GM19351 (cell line): ENCODE results near the gene TMEM125.

Experiments used
- ATAC-seq: cut with Tn5 transposase; IDR thresholded peaks from one replicate; pipeline ENCODE4 v1.9.1; 2021; ENCODE audit warnings: mild to moderate bottlenecking, moderate library complexity; ENCODE audit not compliant: unreplicated experiment

The TMEM125 gene

DNA sequence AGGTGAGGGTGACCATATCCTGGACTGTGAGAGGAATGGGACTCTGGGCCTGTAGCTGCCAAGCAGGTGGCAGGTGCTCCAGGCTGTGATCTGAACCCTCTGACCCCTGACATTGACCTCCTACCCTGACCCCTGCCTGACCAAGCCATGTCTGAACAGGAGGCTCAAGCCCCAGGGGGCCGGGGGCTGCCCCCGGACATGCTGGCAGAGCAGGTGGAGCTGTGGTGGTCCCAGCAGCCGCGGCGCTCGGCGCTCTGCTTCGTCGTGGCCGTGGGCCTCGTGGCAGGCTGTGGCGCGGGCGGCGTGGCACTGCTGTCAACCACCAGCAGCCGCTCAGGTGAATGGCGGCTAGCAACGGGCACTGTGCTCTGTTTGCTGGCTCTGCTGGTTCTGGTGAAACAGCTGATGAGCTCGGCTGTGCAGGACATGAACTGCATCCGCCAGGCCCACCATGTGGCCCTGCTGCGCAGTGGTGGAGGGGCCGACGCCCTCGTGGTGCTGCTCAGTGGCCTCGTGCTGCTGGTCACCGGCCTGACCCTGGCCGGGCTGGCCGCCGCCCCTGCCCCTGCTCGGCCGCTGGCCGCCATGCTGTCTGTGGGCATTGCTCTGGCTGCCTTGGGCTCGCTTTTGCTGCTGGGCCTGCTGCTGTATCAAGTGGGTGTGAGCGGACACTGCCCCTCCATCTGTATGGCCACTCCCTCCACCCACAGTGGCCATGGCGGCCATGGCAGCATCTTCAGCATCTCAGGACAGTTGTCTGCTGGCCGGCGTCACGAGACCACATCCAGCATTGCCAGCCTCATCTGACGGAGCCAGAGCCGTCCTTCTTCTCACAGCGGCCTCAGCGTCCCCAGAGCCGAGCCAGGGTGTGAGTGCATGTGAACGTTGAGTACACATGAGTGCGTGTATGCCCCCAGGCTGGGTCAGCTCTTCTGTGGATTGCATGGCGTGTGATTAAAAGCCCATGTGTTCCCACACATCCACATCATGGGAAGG lies 3.1 kb downstream of the TMEM125 start:
- ATAC-seq = no peak

DNA sequence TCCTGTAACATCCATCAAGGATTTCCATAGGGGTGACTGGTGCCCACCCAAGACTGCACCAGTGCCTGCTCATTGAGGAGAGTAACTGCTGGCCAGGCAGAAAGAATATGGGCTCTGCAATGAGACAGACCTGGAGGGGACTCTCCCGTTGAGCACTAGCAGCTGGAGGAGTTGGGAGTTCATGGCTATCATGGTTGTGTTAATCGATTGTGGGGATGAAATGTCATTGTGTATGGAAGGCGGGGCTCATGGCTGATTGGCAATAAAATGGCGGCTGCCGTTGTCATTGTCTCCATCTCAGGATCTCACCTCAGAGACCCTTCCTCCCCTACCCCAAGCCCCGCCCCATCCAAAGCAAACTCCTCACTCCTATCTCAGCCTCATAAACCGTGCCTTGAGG lies 3.9 kb downstream of the TMEM125 start:
- ATAC-seq = no peak

DNA sequence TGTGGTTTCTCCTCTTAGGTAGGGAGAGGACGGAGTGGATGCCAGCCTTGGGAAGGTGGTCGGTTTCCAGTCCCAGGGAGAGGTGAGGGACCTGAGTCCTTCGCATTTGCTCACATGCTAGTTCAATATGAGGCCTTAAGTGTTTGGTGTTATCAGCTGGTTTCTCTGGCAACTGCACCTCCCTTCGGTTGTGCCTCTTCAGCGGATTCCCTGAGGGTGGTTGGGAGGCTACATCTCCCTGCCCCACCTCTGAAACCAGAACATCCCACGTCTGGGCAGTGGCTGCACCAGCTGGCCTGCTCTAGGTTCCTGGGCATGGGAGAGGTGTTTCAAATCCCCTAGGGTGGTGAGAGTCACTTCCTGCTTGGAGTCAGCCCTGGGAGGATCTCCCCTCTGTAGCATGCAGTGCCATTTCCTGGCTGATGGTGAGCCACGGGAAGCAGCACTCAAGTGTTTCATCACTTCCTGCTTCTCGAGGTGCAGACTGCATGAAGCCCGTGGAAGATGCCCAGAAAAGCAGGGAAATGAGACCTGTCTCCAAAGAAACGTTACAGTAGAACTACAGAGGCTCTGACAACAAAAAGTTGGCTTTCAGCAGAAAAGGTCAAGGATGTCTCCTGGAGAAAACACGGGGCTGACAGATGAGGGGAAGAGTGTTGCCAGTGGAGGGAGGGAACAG lies 4.5 kb downstream of the TMEM125 start:
- no peak for ATAC-seq

DNA sequence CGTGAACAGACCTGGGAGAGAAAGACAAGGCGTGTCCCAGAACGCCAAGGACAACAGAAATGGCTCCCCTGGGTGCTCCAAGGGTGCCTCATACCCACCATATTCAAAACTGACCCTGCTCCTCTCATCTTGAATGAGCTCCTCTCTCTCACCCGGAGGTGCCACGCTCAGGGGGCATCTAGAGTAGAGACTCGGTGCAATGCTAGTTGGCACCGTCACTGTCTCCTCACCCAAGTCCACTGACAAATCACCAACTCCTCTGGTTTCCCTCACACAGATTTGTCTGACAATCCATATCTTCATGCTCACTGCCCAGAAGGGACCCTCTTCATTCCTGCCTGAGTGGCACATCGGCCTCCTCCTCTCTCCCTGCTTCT lies 5.0 kb downstream of the TMEM125 start:
- no peak for ATAC-seq

DNA sequence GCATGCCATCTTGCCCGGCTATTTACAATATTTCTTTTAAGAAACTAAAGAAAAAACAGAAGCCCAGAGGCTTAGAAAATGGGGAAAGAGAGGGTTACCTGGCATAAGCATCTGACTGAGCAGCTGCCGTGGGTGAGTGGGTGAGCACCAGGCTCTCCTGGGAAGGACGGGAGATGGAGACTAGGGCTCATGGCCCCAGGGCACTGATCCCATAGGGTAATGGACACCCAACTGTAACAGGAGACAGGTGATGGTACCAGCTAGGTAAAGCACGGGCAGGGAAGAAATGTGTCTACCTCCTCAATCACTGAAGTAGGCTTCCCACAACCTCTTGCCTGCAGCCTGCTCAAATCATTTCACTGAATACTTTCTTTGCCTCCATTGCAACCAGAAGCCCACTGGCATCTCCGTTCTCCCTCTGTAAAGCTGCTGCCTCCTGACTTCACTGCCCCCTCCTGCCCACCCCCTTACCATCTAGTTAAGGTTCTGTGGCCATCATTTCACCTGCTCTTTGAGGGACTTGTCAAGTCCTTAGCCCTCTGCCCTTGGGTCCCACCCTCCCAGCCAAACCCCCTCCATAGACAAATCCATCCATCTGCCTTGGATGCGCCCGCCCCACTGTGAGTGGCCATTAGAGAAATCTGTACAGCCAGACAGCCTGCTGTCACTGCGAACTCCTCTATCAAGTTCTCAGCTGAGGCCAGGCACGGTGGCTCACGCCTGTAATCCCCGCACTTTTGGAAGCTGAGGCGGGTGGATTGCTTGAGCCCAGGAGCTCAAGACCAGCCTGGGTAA lies 6.2 kb downstream of the TMEM125 start:
- no peak for ATAC-seq

DNA sequence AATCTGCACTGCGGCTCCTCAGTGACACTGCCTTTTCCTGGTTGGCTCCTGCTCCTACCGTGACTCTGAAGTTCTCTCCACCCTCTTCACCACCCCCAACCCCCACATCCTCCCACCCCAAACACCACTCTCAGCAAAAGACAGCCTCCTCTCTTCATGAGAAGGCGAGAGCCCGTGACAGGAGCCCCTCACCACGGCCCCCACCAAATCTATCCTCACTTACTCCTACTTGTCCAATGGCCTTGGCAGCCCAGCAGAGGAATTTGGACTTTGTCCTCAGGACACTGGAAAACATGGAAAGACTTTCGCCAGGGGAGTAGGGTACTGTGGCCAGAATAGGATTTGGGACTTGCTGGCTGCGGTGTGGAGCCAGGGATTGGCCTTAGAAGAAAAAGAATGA lies 6.9 kb downstream of the TMEM125 start:
- no peak for ATAC-seq

DNA sequence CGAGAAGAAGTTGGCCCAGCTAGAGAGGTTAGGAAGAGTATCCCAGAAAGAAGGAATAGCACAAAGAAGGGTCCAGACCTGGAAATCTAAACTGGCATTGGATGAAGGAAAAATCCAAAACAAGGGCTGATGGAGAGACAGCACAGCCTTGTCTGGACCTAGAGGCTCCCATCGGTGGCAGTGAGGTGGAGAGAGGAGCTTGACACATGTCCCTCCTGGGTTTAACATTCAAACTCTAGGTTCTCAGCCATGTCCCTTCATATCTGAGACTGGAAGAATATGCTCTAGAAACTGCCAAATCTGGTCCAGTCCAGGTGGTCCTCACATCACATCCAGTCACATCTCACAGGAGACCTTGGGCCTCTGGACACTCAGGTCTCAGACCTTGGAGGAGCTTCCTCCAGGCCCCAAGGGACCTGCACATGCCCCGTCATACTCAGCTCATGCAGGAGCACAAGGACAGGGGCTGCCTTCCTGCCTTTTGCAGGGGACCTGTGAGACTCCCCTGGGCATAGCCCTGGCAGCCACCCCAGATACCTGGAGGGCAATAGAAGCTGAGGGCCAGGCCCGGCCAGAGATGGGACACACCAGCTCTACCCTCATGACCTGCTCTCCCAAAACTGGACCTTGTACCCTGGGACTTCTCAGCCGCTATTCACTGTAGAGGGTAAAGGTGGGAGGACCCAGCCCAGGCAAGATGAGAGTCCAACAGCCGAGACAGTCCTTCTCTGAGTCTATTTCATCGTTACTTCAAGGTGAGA lies 7.5 kb downstream of the TMEM125 start:
- ATAC-seq = no peak

DNA sequence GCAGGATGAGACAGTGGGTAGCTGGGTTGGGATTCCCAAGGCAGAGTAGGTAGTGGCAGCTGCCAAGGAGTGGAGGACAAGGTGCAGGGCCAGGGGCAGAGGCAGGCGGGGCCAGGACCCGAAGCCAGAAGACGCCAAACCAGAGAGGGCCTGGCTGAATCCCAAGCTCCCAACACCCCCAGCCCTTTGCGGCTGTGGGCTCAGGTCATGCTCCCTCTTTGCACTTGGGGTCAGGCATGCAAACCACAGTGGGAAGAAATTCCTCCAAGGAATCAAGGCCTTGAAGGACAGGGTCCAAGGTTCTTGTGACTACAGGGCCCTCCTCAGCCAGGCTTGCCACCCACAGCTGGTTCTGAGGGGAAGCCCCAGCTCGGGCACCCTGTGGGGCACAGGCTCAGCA lies 9.4 kb downstream of the TMEM125 start:
- no peak for ATAC-seq

DNA sequence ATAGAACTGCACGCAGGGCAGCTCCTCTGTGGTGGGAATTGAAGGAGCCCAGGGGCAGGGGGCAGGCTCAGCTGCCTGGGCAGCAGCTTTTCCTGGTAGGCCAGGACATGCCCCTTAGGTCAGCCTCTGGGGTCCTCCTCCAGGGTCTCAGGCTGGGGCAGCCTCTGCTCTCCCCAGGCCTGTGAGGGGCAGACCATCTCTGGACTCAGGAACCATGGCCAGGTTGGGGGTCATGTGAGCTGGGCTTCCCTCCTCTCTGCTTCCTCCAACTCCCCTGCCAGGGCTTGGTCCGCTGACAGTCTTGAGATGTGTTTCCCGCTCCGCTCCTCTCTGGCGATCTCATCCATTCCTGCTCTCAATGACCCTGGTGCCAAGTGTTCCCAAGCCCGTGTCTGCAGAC lies 9.9 kb downstream of the TMEM125 start:
- ATAC-seq = no peak

DNA sequence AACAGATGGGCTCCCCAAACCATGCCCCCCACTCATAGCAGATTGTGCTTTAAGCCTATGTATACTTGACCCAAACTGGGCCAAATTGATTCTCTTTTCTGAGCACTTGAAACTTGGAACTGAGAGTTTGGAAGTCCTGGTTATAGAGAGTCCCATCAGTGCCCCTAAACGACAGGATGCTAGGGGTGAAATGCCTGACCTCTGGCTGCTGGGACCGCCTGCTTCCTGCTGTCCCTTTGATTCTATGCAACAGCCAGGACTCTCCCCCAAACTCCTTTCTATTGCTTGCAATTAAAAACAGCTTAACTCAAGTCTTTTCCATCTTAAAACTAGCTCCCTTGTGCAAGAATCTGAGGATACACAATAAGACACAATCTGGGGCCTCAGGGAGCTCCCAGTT lies 10.9 kb downstream of the TMEM125 start:
- no peak for ATAC-seq

DNA sequence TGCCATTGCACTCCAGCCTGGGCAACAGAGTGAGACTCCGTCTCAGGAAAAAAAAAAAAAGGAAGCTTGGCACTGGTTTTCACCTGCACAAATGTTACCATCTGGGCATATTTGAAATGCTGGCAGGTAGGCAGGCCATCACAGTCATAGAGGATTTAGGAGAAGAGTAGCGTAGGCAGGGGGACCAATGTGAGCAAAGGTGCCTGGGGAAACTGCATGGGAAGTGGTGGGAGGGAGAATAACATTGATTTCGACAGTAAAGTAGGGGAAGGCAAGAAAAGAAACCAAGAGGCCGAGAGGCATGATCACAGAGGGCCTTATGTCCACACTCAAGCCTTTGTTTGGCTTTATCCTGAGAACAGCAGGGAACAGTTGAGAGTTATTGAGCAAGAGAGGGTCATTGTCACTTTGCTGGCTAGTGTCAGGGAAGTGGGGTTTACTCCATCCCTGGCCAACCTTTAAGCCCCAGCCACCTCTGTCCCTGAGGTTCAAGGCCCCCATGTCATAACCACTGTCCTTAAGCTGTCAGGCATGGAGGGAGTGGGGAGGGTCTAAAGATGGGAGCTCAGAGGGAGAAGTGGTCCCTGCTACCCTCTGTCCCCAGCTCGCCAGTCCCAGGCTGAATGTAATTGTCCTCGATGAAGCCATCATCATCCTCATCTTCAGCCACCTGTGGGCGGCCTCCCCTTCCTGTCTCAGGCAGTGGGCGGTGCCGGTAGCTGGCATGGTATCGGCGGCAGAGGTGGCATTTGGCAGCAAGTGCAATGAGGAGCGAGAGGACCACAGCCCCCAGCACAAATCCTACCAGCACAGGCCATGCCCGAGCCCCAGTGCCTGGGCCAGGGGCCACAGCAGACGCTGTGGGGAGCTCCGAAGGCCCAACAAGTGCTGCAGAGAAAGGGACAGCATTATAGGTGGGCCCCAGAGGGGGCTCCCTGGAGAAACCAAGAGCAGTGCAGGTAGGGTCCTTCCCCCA lies 12.7 kb downstream of the TMEM125 start:
- no peak for ATAC-seq

DNA sequence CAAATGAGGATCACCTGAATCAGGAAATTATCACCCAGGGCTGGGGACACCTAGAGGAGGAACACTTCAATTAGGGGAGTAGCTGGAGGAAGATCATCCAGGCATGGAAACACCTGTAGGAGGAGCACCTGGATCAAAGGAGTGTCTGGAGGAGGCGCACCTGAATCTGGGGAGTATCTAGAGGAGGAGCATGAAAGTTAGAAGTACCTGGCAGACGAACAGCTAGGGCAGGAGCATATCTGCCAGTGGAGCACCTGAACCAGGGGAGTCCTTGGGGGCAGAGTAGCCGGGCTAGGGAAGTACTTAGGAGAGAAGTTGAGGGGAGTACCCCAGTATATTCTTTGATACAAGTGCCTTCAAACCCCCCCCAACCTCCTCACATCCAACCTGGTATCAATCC lies 14.3 kb downstream of the TMEM125 start:
- no peak for ATAC-seq

DNA sequence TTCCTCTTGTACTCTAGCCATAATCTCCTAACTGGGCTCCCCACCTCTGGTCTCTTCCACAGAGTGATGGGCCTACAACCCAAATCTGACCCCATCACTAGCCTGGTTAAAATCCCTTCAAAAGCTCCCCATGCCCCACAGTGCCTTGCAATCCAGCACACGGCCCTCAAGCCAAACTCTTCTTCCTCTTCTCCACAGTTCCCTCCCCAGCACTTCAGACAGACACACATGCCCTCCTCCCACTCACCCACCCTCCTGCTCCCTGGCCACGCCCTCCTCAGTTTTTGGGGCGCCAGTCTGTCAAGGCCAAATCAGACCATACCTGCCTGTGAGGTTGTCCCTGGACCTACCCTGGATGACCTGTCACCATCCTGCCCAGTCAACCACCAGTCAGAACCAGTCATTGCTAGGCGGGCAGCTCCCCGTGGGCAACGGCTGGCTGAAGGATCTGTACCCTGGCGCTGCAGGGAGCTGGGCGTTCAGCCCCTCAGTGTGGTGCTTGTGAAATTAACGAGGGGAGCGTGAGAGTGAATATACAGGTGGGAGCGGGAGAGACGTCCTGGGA lies 14.8 kb downstream of the TMEM125 start:
- ATAC-seq = no peak

DNA sequence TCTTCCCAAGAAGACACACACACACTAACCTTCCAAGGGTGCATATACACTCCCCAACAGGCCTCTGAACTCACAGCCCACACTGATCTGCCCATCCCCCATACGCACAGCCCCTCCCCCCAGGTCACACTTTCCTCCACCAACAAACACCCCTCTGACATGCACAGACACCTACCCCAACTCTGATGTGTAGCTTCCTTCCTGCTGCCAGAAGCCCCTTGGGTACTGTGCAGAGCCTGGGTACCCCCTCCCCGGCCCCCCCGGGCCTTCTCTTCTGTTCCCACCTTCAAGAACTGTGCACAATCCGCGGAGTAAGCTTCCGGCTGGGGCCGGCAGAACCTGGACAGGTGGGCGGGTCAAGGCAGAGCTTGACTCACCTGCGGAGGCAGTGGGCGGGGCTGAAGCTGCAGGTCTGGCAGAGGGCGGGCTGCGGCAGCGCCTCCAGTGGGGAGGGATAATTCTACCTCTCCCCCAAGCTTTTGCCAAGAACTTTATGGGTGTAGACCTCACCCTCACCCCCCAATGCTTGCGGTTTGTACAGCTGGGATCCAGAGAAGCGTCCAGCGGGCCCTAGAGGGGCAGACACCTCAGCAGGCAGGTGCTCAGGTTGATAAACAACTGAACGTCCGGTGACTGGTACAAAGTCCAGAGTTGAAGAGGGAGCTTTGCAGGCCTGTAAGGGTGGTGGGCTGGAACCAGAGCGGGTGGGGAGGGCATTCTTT lies 15.6 kb downstream of the TMEM125 start, which contains the start of gene C1orf210:
Gene C1orf210, minus strand, starts transcription at position 313 of the 722 bp plus-strand sequence. CDS start 2,311 bp downstream, outside the sequence.
- no peak for ATAC-seq

DNA sequence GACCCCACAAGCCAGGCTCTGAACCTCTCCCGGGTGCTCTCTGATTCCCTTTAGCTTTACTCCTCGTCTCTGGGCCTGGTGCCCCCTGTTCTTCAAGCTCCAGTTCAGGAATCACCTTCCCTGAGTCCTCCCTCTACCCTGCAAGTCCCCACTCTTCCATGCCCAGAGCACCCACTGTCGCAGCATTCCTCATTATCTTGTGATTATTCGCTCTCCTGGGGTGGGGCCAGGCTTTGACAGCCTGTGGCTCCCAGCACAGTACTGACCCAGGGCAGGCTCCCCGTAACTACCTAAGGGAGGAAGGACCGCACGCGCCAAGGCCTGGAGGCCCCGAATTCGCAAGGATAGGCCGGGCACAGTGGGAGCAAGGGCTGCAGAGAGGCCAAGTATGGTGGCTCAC lies 16.3 kb downstream of the TMEM125 start:
- no peak for ATAC-seq

DNA sequence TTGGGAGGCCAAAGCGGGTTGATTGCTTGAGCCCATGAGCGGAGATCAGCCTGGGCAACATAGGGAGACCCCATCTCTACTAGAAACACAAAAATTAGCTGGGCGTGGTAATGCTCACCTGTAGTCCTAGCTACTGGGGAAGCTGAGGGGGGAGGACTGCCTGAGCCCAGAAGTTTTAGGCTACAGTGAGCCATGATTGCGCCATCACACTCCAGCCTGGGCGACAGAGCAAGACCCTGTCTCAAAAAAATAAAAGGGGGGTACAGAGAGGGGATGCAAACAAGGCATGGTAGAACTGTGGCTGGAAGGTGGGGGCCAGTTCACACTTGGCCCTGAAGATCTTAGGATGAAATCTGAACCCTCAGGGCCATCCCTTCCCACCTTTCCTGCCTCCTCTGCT lies 16.8 kb downstream of the TMEM125 start:
- ATAC-seq = no peak

DNA sequence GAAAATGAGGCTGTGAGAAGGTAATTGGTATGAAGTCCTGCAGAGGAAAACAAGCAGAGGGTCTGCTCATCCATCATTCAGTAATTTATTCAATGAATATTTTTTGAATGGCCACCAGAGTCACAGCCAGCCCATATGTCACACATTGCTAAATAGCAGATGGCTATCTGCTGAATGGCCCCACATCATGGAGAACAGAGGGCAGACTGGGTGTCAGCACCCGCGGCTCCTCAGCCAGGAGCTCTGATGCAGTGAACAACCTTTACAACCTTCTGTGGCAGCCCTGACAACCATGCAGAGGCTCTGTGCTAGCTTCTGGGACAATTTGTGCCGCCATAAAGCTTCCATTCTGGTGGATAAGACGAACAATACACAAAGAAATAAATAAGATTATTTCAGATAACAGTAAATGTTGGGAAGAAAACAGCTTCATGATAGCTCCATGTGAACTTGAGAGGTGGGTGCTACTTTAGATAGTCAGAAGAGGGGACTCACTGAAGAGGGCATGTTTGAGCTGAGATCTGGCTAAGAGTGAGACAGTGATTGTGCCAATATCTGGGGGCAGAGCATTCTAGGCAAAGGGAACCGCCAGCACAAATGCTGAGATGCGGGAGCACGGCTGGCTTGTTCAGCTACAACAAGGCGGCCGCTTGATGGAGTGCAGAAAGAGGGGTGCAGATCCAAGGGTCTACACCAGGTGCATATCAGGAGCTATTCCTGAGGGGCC lies 18.4 kb downstream of the TMEM125 start:
- ATAC-seq = no peak
